ENCODE data around the gene PET117. TPM values are rescaled to one million over a fixed set of nuclear protein-coding genes. Genes with fewer than 3 reads are reported as not detected.
A peak's percentile ranks its signal among the peaks of the same experiment; 100 is the strongest.
"Not testable (repeated sequence)": the region's sequence is repeated elsewhere in the genome, so short reads cannot be mapped to it uniquely, and the experiment has no call there.

Gene PET117
- total RNA-seq (10 to 100 TPM in 8 of 9 donors, 1 to 10 TPM in 1; 4.5 to 45.4 (median 18.7) TPM), polyA plus RNA-seq (10 to 100 TPM; 11.8 to 28.2 (median 12.1) TPM)
- long read RNA-seq, donor 1, transcript PET117-201 (2 exons, 1,141 nt): major isoform, 29 of 29 reads
- long read RNA-seq, donor 1, partial matches to known transcripts: 0 of 29 reads
- long read RNA-seq, donor 1, other reads (novel, unspliced or antisense): 0 of 29 reads
- long read RNA-seq, donor 2, transcript PET117-201 (2 exons, 1,141 nt): major isoform, 13 of 13 reads
- long read RNA-seq, donor 2, partial matches to known transcripts: 0 of 13 reads
- long read RNA-seq, donor 2, other reads (novel, unspliced or antisense): 0 of 13 reads
- long read RNA-seq, donor 3, transcript PET117-201 (2 exons, 1,141 nt): major isoform, 28 of 28 reads
- long read RNA-seq, donor 3, partial matches to known transcripts: 0 of 28 reads
- long read RNA-seq, donor 3, other reads (novel, unspliced or antisense): 0 of 28 reads
- long read RNA-seq, donor 4, transcript PET117-201 (2 exons, 1,141 nt): major isoform, 13 of 14 reads
- long read RNA-seq, donor 4, partial matches to known transcripts: 0 of 14 reads
- long read RNA-seq, donor 4, other reads (novel, unspliced or antisense): 1 of 14 reads
- long read RNA-seq, donor 5, transcript PET117-201 (2 exons, 1,141 nt): major isoform, 25 of 26 reads
- long read RNA-seq, donor 5, partial matches to known transcripts: 0 of 26 reads
- long read RNA-seq, donor 5, other reads (novel, unspliced or antisense): 1 of 26 reads
- long read RNA-seq, donor 6, transcript PET117-201 (2 exons, 1,141 nt): major isoform, 9 of 10 reads
- long read RNA-seq, donor 6, partial matches to known transcripts: 0 of 10 reads
- long read RNA-seq, donor 6, other reads (novel, unspliced or antisense): 1 of 10 reads
- long read RNA-seq, donor 7, transcript PET117-201 (2 exons, 1,141 nt): major isoform, 10 of 22 reads
- long read RNA-seq, donor 7, partial matches to known transcripts: 12 of 22 reads
- long read RNA-seq, donor 7, other reads (novel, unspliced or antisense): 0 of 22 reads
- long read RNA-seq, donor 8, transcript PET117-201 (2 exons, 1,141 nt): major isoform, 26 of 26 reads
- long read RNA-seq, donor 8, partial matches to known transcripts: 0 of 26 reads
- long read RNA-seq, donor 8, other reads (novel, unspliced or antisense): 0 of 26 reads
- long read RNA-seq, donor 9, transcript PET117-201 (2 exons, 1,141 nt): major isoform, 19 of 19 reads
- long read RNA-seq, donor 9, partial matches to known transcripts: 0 of 19 reads
- long read RNA-seq, donor 9, other reads (novel, unspliced or antisense): 0 of 19 reads
- long read RNA-seq, donor 10, transcript PET117-201 (2 exons, 1,141 nt): major isoform, 9 of 9 reads
- long read RNA-seq, donor 10, partial matches to known transcripts: 0 of 9 reads
- long read RNA-seq, donor 10, other reads (novel, unspliced or antisense): 0 of 9 reads

- Histone ChIP-seq H3K36me3 (replicated peaks in 1 of 2) (peaks cover 0 to 6% of the 10 kb centered on the region in 2 donors), H3K4me3 (peak within 1 kb of the TSS; percentile 56 to 87 (median 68)), H3K4me1 (replicated peaks in 1 of 2) (peaks cover 11 to 25% of the 10 kb centered on the region in 2 donors), H3K27me3 (no peaks in the 10 kb centered on the region), H3K27ac (peak within 1 kb of the TSS; percentile 24 to 93 (median 91)), H3K9me3 (replicated peaks in 1 of 3) (no peaks in the 10 kb centered on the region)
- peak; percentile 87 to 93 (median 90) for DNase-seq
- TF ChIP-seq POLR2A (IDR thresholded peaks at IDR 0.05) (peak; percentile 75 to 80), CTCF (IDR thresholded peaks at IDR 0.05) (peak in 1 of 6 experiments; percentile 17)
- 0 to 1% (median 1%) methylated on average over 13 to 87 of the region's 87 CpGs for WGBS, 4 donors
- intact Hi-C loops (cut with DNase I): no loop called here
Measured at GRCh38 chr20:18137412-18138265, at the start of gene PET117, which contains the start of gene KAT14. PET117 (plus strand) TSS chr20:18137863; CDS start chr20:18137956, 93 bp downstream. KAT14 (plus strand) TSS chr20:18137863; CDS start chr20:18142661, 4,798 bp downstream.

DNA sequence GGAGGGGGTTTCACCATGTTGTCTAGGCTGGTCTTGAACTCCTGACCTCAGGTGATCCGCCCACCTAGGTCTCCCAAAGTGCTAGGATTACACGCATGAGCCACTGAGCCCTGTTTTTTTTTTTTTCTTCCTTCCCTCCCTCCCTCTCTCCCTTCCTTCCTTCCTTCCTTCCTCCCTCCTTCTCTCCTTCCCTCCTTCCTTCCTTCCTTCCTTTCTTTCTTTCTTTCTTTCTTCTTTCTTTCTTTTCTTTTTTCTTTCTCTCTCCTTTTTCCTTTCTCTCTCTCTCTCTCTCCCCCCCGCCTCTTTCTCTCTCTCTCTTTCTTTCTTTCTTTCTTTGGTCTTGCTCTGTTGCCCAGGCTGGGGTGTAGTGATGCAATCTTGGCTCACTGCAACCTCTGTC is 49.4 kb upstream of the PET117 start:
- H3K27ac ChIP-seq; intact Hi-C loops (cut with DNase I); H3K4me3 ChIP-seq; H3K36me3 ChIP-seq (replicated peaks in 1 of 2); H3K9me3 ChIP-seq (replicated peaks in 1 of 3); DNase-seq; H3K4me1 ChIP-seq (replicated peaks in 1 of 2); H3K27me3 ChIP-seq: not testable (repeated sequence)
- 71 to 90% (median 80%) methylated on average over 3 of the region's 3 CpGs for WGBS, 4 donors

DNA sequence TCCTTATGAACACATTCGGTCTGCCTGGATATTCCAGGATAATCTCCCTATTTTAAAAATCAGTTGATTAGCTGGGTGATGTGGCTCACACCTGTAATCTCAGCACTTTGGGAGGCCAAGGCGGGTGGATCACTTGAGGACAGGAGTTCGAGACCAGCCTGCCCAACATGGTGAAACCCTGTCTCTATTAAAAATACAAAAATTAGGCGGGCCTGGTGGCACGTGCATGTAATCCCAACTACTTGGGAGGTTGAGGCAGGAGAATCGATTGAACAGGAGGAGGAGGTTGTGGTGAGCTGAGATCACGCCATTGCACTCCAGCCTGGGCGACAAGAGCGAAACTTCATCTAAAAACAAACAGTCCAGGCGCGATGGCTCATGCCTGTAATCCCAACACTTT is 48.8 kb upstream of the PET117 start:
- H3K9me3 ChIP-seq (replicated peaks in 1 of 3); intact Hi-C loops (cut with DNase I); H3K36me3 ChIP-seq (replicated peaks in 1 of 2); H3K4me1 ChIP-seq (replicated peaks in 1 of 2); H3K27ac ChIP-seq; H3K27me3 ChIP-seq; DNase-seq; H3K4me3 ChIP-seq: not testable (repeated sequence)
- 78 to 90% (median 85%) methylated on average over 11 of the region's 11 CpGs for WGBS, 4 donors

DNA sequence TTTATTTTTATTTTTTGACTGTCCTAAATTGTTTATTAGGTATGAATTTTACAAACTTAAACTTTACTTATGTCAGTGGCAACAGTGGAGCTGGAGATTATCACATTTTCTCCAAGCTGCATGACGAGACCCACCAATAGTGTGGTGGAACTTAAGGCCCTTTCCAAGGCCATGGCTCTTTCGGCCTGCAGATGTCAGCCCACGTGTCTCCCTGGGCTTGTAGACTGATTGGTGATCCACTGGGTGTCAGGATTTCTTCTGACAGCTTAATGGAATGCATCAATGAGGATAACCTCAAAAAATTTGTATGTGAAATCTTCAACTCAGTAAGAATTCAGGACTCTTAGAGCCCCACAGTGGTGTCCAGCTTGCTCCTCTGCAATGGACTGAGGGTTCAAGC is 47.6 kb upstream of the PET117 start:
- no peaks in the 10 kb centered on the region for H3K36me3 ChIP-seq (replicated peaks in 1 of 2)
- H3K4me3 ChIP-seq: no peak overlapping the region
- 25 to 58% (median 34%) methylated on average over 3 of the region's 3 CpGs for WGBS, 4 donors
- intact Hi-C loops (cut with DNase I): no loop called here
- no peaks in the 10 kb centered on the region for H3K9me3 ChIP-seq (replicated peaks in 1 of 3)
- TF ChIP-seq CTCF (IDR thresholded peaks at IDR 0.05): no peak
- no peak for TF ChIP-seq POLR2A (IDR thresholded peaks at IDR 0.05)
- H3K27me3 ChIP-seq: no peaks in the 10 kb centered on the region
- DNase-seq: no peak
- no peak overlapping the region for H3K27ac ChIP-seq
- no peaks in the 10 kb centered on the region for H3K4me1 ChIP-seq (replicated peaks in 1 of 2)
